Prostate gland (tissue), 2 donors: ENCODE measurements around the gene RIPK4.

Source experiments
- POLR2A ChIP-seq: fragments of 450-650 bp; IDR thresholded peaks from one replicate; pipeline ENCODE4 v1.6.1; 2016; ENCODE audit warnings: antibody characterized with exemption, mild to moderate bottlenecking
- POLR2AphosphoS5 ChIP-seq: sonication (generic); formaldehyde crosslinking; IDR thresholded peaks from one replicate; pipeline ENCODE4 v1.6.1; 2017; ENCODE audit warnings: antibody characterized with exemption
- TF ChIP-seq, protein P1 (sequence below), 4 experiments: fragments of 200-600 bp in 2 of 4; fragments of 450-650 bp in 2 of 4; sonication (generic) in 2 of 4; IDR thresholded peaks; 1 replicate in 3 of 4; 2 replicates in 1 of 4; pipeline ENCODE4 v1.5.1; 2016 to 2019; ENCODE audit warnings: antibody characterized with exemption in 4 of 4, mild to moderate bottlenecking in 2 of 4, moderate library complexity in 2 of 4

DNA sequence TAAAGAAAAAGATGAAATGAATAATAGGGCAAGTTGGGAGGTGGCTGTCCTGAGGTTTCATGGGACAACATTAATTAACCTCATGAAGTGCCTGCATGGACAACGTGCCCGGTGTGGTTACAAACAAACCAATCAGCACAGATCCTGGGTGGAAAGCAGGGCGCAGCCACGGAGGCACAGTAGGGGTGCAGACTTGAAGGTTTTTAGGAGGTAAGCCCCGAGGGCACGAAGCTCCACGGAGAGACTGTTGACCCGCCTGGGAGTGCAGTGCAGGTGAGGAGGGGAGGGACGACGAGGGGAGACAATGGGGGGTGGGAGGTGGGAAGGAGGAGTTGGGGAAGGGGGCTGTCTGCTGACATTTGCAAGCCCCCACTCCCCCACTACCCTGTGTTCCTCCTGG lies 2.3 kb upstream of the RIPK4 start:
- TF ChIP-seq POLR2A, result no peak
- TF ChIP-seq, protein P1, sequence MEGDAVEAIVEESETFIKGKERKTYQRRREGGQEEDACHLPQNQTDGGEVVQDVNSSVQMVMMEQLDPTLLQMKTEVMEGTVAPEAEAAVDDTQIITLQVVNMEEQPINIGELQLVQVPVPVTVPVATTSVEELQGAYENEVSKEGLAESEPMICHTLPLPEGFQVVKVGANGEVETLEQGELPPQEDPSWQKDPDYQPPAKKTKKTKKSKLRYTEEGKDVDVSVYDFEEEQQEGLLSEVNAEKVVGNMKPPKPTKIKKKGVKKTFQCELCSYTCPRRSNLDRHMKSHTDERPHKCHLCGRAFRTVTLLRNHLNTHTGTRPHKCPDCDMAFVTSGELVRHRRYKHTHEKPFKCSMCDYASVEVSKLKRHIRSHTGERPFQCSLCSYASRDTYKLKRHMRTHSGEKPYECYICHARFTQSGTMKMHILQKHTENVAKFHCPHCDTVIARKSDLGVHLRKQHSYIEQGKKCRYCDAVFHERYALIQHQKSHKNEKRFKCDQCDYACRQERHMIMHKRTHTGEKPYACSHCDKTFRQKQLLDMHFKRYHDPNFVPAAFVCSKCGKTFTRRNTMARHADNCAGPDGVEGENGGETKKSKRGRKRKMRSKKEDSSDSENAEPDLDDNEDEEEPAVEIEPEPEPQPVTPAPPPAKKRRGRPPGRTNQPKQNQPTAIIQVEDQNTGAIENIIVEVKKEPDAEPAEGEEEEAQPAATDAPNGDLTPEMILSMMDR (IDR thresholded peaks at IDR 0.05), result no peak
- TF ChIP-seq POLR2AphosphoS5, result no peak
